Measurements from ENCODE around the gene C1orf105. TPM values are rescaled to one million over a fixed set of nuclear protein-coding genes. Genes with fewer than 3 reads are reported as not detected.

Gene C1orf105
- total and polyA plus RNA-seq, 2 experiments from 2014 or later: not detected

DNA sequence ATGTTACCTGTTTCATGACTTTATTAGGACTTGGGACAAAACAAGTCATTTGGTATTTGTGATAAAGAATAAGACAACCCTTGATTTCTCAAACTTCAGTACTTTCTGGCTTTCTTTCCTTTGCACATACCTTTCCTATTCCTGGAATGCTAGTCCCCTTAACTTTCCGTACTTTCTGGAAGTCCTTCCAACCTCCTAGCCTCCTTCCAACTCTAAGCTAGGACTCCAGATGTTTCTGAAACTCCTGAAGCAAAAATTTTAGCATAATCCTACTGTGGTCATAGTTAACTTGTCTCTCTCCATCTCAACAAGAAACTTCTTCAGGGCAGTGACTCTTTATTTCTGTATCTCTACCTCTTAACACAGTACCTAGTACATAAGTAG, 19.8 kb upstream of the C1orf105 start (continued):
- TF ChIP-seq, protein P1, sequence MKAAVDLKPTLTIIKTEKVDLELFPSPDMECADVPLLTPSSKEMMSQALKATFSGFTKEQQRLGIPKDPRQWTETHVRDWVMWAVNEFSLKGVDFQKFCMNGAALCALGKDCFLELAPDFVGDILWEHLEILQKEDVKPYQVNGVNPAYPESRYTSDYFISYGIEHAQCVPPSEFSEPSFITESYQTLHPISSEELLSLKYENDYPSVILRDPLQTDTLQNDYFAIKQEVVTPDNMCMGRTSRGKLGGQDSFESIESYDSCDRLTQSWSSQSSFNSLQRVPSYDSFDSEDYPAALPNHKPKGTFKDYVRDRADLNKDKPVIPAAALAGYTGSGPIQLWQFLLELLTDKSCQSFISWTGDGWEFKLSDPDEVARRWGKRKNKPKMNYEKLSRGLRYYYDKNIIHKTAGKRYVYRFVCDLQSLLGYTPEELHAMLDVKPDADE (IDR thresholded peaks at IDR 0.05): no peak
- TF ChIP-seq, protein P2, sequence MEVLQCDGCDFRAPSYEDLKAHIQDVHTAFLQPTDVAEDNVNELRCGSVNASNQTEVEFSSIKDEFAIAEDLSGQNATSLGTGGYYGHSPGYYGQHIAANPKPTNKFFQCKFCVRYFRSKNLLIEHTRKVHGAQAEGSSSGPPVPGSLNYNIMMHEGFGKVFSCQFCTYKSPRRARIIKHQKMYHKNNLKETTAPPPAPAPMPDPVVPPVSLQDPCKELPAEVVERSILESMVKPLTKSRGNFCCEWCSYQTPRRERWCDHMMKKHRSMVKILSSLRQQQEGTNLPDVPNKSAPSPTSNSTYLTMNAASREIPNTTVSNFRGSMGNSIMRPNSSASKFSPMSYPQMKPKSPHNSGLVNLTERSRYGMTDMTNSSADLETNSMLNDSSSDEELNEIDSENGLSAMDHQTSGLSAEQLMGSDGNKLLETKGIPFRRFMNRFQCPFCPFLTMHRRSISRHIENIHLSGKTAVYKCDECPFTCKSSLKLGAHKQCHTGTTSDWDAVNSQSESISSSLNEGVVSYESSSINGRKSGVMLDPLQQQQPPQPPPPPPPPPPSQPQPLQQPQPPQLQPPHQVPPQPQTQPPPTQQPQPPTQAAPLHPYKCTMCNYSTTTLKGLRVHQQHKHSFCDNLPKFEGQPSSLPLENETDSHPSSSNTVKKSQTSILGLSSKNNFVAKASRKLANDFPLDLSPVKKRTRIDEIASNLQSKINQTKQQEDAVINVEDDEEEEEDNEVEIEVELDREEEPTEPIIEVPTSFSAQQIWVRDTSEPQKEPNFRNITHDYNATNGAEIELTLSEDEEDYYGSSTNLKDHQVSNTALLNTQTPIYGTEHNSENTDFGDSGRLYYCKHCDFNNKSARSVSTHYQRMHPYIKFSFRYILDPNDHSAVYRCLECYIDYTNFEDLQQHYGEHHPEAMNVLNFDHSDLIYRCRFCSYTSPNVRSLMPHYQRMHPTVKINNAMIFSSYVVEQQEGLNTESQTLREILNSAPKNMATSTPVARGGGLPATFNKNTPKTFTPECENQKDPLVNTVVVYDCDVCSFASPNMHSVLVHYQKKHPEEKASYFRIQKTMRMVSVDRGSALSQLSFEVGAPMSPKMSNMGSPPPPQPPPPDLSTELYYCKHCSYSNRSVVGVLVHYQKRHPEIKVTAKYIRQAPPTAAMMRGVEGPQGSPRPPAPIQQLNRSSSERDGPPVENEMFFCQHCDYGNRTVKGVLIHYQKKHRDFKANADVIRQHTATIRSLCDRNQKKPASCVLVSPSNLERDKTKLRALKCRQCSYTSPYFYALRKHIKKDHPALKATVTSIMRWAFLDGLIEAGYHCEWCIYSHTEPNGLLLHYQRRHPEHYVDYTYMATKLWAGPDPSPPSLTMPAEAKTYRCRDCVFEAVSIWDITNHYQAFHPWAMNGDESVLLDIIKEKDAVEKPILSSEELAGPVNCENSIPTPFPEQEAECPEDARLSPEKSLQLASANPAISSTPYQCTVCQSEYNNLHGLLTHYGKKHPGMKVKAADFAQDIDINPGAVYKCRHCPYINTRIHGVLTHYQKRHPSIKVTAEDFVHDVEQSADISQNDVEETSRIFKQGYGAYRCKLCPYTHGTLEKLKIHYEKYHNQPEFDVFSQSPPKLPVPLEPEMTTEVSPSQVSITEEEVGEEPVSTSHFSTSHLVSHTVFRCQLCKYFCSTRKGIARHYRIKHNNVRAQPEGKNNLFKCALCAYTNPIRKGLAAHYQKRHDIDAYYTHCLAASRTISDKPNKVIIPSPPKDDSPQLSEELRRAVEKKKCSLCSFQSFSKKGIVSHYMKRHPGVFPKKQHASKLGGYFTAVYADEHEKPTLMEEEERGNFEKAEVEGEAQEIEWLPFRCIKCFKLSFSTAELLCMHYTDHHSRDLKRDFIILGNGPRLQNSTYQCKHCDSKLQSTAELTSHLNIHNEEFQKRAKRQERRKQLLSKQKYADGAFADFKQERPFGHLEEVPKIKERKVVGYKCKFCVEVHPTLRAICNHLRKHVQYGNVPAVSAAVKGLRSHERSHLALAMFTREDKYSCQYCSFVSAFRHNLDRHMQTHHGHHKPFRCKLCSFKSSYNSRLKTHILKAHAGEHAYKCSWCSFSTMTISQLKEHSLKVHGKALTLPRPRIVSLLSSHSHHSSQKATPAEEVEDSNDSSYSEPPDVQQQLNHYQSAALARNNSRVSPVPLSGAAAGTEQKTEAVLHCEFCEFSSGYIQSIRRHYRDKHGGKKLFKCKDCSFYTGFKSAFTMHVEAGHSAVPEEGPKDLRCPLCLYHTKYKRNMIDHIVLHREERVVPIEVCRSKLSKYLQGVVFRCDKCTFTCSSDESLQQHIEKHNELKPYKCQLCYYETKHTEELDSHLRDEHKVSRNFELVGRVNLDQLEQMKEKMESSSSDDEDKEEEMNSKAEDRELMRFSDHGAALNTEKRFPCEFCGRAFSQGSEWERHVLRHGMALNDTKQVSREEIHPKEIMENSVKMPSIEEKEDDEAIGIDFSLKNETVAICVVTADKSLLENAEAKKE (CRISPR knock-in tag; IDR thresholded peaks at IDR 0.05): no peak
- TF ChIP-seq EZH2 (IDR thresholded peaks at IDR 0.05; ENCODE audit: low read depth, unreplicated experiment): no peak

DNA sequence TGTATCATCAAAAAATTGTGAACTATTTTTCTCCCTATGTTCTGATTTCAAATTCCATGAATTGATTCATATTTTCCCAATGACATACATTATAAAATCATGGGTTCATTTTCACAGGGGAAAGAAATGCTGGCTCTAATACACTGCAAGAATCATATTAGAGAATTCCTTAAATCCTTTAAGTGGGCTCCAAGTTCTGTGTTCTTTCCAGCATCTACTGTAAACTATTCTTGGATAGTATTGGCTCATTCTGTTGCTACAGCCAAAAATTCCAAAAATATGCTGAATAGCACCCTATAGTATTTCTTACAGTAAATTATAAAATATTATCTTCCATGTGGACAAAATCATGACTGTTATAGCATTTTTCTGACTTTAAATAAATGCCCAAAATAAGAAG, 19.0 kb upstream of the C1orf105 start:
- no peak overlapping the region for H3K4me3 Mint-ChIP-seq
- Histone ChIP-seq H3K4me2 (no peak overlapping the region), H3K27me3 (ENCODE audit: insufficient read depth) (no peaks in the 10 kb centered on the region), H3K4me3 (no peak overlapping the region), H3K36me3 (ENCODE audit: insufficient read depth) (no peaks in the 10 kb centered on the region), H3K4me1 (ENCODE audit: insufficient read depth) (peaks cover 16% of the 10 kb centered on the region; the same call in 1 of the 2 replicates), H3F3A (replicated peaks; ENCODE audit: low read depth) (no peaks in the 10 kb centered on the region), H4K20me1 (replicated peaks; ENCODE audit: insufficient read depth) (no peaks in the 10 kb centered on the region), H2AFZ (no peak overlapping the region), H3K9me2 (ENCODE audit: insufficient read depth) (no peaks in the 10 kb centered on the region), H3K27ac (ENCODE audit: low read depth) (no peak overlapping the region), H3K79me2 (replicated peaks; ENCODE audit: insufficient read depth) (no peaks in the 10 kb centered on the region)
- H3K36me3 Mint-ChIP-seq (ENCODE audit: low read depth): no peaks in the 10 kb centered on the region
- H3K4me1 Mint-ChIP-seq: peaks cover 22% of the 10 kb centered on the region
- DNase-seq (ENCODE audit: low spot score) (no peak), ATAC-seq (no peak)
- H3K9me3 Mint-ChIP-seq: no peaks in the 10 kb centered on the region
- no peaks in the 10 kb centered on the region for H3K27me3 Mint-ChIP-seq (ENCODE audit: insufficient read depth, low read depth, poor library complexity)
- H3K27ac Mint-ChIP-seq: no peak overlapping the region; the same call in 1 of the 2 replicates
- TF ChIP-seq, protein P1 (IDR thresholded peaks at IDR 0.05): no peak
- TF ChIP-seq JUNB (IDR thresholded peaks at IDR 0.05; ENCODE audit: unreplicated experiment) (no peak), ZNF114 (CRISPR knock-in tag; IDR thresholded peaks at IDR 0.05) (no peak), POLR2AphosphoS5 (IDR thresholded peaks at IDR 0.05; ENCODE audit: low read depth) (no peak), NANOG (IDR thresholded peaks at IDR 0.05; ENCODE audit: borderline replicate concordance) (no peak), ZNF331 (CRISPR knock-in tag; IDR thresholded peaks at IDR 0.05; ENCODE audit: low read depth) (no peak), CREB1 (CRISPR knock-in tag; IDR thresholded peaks at IDR 0.05; ENCODE audit: low read depth) (no peak)
- TF ChIP-seq, protein P3, sequence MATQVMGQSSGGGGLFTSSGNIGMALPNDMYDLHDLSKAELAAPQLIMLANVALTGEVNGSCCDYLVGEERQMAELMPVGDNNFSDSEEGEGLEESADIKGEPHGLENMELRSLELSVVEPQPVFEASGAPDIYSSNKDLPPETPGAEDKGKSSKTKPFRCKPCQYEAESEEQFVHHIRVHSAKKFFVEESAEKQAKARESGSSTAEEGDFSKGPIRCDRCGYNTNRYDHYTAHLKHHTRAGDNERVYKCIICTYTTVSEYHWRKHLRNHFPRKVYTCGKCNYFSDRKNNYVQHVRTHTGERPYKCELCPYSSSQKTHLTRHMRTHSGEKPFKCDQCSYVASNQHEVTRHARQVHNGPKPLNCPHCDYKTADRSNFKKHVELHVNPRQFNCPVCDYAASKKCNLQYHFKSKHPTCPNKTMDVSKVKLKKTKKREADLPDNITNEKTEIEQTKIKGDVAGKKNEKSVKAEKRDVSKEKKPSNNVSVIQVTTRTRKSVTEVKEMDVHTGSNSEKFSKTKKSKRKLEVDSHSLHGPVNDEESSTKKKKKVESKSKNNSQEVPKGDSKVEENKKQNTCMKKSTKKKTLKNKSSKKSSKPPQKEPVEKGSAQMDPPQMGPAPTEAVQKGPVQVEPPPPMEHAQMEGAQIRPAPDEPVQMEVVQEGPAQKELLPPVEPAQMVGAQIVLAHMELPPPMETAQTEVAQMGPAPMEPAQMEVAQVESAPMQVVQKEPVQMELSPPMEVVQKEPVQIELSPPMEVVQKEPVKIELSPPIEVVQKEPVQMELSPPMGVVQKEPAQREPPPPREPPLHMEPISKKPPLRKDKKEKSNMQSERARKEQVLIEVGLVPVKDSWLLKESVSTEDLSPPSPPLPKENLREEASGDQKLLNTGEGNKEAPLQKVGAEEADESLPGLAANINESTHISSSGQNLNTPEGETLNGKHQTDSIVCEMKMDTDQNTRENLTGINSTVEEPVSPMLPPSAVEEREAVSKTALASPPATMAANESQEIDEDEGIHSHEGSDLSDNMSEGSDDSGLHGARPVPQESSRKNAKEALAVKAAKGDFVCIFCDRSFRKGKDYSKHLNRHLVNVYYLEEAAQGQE (IDR thresholded peaks at IDR 0.05; ENCODE audit: unreplicated experiment): no peak
- TF ChIP-seq, protein P4, sequence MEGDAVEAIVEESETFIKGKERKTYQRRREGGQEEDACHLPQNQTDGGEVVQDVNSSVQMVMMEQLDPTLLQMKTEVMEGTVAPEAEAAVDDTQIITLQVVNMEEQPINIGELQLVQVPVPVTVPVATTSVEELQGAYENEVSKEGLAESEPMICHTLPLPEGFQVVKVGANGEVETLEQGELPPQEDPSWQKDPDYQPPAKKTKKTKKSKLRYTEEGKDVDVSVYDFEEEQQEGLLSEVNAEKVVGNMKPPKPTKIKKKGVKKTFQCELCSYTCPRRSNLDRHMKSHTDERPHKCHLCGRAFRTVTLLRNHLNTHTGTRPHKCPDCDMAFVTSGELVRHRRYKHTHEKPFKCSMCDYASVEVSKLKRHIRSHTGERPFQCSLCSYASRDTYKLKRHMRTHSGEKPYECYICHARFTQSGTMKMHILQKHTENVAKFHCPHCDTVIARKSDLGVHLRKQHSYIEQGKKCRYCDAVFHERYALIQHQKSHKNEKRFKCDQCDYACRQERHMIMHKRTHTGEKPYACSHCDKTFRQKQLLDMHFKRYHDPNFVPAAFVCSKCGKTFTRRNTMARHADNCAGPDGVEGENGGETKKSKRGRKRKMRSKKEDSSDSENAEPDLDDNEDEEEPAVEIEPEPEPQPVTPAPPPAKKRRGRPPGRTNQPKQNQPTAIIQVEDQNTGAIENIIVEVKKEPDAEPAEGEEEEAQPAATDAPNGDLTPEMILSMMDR (conservative IDR thresholded peaks at IDR 0.05; ENCODE audit: low read depth in 2 of 2): no peak
